ENCODE data around the gene LRBA. TPM values are rescaled to one million over a fixed set of nuclear protein-coding genes. Genes with fewer than 3 reads are reported as not detected.

The LRBA gene
- total RNA-seq, 8 experiments from 2014 or later, result 15.9 to 71.4 (median 24.7) TPM

DNA sequence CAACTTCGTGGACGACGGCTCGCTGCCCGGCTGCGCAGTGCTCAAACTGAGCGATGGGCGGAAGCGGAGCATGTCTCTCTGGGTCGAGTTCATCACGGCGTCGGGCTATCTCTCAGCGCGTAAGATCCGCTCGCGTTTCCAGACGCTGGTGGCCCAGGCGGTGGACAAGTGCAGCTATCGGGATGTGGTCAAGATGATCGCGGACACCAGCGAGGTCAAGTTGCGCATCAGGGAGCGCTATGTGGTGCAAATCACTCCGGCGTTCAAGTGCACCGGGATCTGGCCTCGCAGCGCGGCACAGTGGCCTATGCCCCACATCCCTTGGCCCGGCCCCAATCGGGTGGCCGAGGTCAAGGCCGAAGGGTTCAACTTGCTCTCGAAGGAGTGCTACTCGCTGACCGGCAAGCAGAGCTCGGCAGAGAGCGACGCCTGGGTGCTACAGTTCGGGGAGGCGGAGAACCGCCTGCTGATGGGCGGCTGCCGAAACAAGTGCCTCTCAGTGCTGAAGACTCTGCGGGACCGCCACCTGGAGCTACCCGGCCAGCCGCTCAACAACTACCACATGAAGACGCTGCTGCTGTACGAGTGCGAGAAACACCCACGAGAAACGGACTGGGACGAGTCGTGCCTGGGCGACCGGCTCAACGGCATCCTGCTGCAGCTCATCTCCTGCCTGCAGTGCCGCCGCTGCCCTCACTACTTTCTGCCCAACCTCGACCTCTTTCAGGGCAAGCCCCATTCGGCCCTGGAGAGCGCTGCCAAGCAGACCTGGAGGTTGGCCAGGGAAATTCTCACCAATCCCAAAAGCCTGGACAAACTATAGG lies 431.6 kb downstream of the LRBA start:
- in situ Hi-C loops (cut with MboI; ENCODE audit: low pct_unique_long_range_greater_than_20kb in 2 of 9, low sequenced_read_pairs in 9 of 9, unreplicated experiment in 9 of 9), result loop anchor here in 1 of 9 experiments (25.0 kb wide), 1 partner anchor 271 kb away; no protein-coding TSS in a partner anchor
- no peak overlapping the region for H3K27ac ChIP-seq
- peak overlapping the region in 1 of 5 donors; percentile 22 for H3K4me3 ChIP-seq
- ATAC-seq (replicated peaks in 6 of 8), result peak in 4 of 8 experiments; percentile 15 to 50 (median 38)
- WGBS, 10 experiments, result 11 to 90% (median 41%) methylated on average over 11 to 14 of the region's 66 CpGs; no CpG with 5 or more reads in 6 of the 10 experiments
- peaks cover 3 to 6% of the 10 kb centered on the region in 2 donors for H3K4me1 ChIP-seq (replicated peaks in 1 of 2)

DNA sequence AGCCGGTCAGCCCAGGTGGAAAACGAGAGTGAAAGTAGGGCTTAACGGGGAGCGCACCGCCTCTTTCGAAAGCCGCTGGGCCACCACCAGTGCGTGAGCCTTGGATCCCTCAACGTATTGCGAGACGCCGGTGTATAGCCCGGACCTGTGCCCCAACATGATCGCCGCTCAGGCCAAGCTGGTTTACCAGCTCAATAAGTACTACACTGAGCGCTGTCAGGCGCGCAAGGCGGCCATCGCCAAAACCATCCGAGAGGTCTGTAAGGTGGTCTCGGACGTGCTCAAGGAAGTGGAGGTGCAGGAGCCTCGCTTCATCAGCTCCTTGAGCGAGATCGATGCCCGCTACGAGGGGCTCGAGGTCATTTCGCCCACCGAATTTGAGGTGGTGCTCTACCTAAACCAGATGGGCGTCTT lies 432.2 kb downstream of the LRBA start:
- in situ Hi-C loops (cut with MboI; ENCODE audit: low pct_unique_long_range_greater_than_20kb in 2 of 9, low sequenced_read_pairs in 9 of 9, unreplicated experiment in 9 of 9), result loop anchor here in 1 of 9 experiments (25.0 kb wide), 1 partner anchor 271 kb away; no protein-coding TSS in a partner anchor
- H3K27ac ChIP-seq, result no peak overlapping the region
- ATAC-seq (replicated peaks in 6 of 8), result peak in 2 of 8 experiments; percentile 15 to 16
- 9 to 100% (median 41%) methylated on average over 2 to 12 of the region's 32 CpGs; no CpG with 5 or more reads in 3 of the 10 experiments for WGBS, 10 experiments
- H3K4me1 ChIP-seq (replicated peaks in 1 of 2), result peaks cover 3 to 6% of the 10 kb centered on the region in 2 donors
- peak overlapping the region in 2 of 5 donors; percentile 4 to 22 for H3K4me3 ChIP-seq

DNA sequence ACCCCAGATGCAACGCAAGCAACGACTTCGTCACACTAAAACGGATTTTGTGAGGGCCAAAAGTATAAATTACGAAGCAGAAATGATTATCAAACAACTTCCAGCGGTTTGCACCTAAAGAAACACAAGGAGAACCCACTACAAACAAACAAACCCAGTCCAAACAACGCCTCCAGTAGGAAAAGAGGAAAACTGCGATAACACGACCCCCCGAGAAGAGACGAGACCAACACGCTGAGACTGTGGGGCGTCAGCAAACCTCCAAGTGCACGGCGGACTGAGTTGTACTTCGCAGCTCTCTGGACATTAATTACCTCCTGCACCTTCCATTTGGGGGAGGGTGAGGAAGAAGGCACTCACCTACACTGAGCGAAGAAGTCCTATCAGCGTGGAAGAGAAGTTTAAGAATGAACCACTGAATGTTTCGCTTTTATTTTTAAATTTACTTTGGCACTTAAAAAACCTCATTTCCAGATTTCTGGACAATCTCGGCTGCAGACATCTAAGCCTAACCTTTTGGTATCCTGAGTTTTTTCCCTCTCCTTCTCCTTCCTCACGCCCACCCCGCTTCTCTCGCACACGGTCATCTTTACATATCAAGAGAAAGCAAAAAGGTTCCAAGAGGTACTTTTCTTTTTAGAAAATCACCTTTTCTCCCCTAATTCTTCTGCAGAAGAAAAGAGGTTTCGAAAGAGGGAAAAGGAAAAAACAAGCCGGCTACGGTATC lies 432.8 kb downstream of the LRBA start, which contains the start of gene MAB21L2:
Gene MAB21L2 (plus strand): TSS at position 6 of the 727 bp plus-strand sequence. CDS start 879 bp downstream, outside the sequence.
- in situ Hi-C loops (cut with MboI; ENCODE audit: low pct_unique_long_range_greater_than_20kb in 2 of 9, low sequenced_read_pairs in 9 of 9, unreplicated experiment in 9 of 9), result loop anchor here in 1 of 9 experiments (25.0 kb wide), 1 partner anchor 270 kb away; no protein-coding TSS in a partner anchor
- no peak for ATAC-seq (replicated peaks in 6 of 8)
- 0 to 100% (median 42%) methylated on average over 2 to 19 of the region's 27 CpGs for WGBS, 10 experiments
- H3K27ac ChIP-seq, result no peak within 1 kb of the TSS
- peaks cover 3 to 6% of the 10 kb centered on the region in 2 donors for H3K4me1 ChIP-seq (replicated peaks in 1 of 2)
- peak within 1 kb of the TSS in 2 of 5 donors; percentile 4 to 22 for H3K4me3 ChIP-seq

DNA sequence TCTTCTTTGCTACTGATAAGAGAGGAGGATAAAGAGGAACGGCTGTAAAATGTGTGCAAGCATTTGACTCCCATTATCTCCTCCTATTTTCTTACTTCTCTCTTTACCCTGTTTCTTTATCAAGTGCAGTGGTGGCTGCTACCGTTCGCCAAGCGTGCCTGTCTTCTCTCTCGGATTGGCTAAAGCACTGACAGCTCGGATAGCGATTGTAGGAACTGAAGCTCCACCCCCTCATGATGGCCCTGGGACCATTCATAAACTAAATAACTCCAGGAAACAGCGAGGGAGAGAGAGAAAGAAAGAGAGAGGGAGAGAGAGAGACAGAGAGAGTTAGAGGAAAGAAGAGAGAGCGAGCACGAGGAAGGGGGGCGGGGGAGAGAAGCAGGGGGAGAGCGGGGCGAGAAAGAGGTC lies 433.4 kb downstream of the LRBA start:
- in situ Hi-C loops (cut with MboI; ENCODE audit: low pct_unique_long_range_greater_than_20kb in 2 of 9, low sequenced_read_pairs in 9 of 9, unreplicated experiment in 9 of 9), result loop anchor here in 1 of 9 experiments (25.0 kb wide), 1 partner anchor 269 kb away; no protein-coding TSS in a partner anchor
- peak overlapping the region in 1 of 5 donors; percentile 12 for H3K4me3 ChIP-seq
- WGBS, 10 experiments, result 10 to 100% (median 31%) methylated on average over 1 to 8 of the region's 13 CpGs; no CpG with 5 or more reads in 2 of the 10 experiments

DNA sequence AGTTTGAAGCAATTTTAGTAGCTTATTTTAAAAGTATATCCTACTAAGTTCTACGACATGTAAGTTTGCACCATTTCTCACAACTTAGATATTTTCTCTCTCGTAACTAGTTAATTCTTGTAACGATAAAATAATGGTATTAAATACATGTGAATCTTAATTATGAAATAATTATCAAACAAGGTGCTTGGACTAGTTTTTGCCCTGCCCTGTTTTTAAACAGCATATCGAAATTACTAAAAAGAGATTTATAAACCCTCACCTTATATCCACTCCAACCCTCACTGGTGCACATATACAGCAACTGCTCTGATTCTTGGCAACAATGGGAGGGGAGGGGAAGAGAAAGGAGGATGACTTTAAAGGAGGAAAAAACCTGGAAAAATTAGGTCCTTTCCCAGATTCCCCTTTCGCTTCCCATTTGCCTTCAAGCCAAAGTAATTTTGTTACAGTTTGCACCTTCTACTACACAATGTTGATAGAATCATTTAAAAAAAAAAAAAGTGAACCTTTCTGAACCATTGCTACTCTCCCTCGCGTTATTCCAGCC lies 434.0 kb downstream of the LRBA start:
- WGBS, 10 experiments, result 40 to 97% (median 75%) methylated on average over 1 to 7 of the region's 7 CpGs
- in situ Hi-C loops (cut with MboI; ENCODE audit: low pct_unique_long_range_greater_than_20kb in 2 of 9, low sequenced_read_pairs in 9 of 9, unreplicated experiment in 9 of 9), result loop anchor here in 1 of 9 experiments (25.0 kb wide), 1 partner anchor 269 kb away; no protein-coding TSS in a partner anchor
- ATAC-seq (replicated peaks in 6 of 8), result no peak
- Histone ChIP-seq H3K27ac (no peak overlapping the region), H3K4me1 (replicated peaks in 1 of 2) (peaks cover 3 to 6% of the 10 kb centered on the region in 2 donors), H3K4me3 (peak overlapping the region in 1 of 5 donors; percentile 12)

More for the DNA sequence above, 433.4 kb downstream of the LRBA start:
- H3K4me1 ChIP-seq (replicated peaks in 1 of 2), result peaks cover 3 to 6% of the 10 kb centered on the region in 2 donors
- peak in 1 of 8 experiments; percentile 19 for ATAC-seq (replicated peaks in 6 of 8)
- H3K27ac ChIP-seq, result no peak overlapping the region

DNA sequence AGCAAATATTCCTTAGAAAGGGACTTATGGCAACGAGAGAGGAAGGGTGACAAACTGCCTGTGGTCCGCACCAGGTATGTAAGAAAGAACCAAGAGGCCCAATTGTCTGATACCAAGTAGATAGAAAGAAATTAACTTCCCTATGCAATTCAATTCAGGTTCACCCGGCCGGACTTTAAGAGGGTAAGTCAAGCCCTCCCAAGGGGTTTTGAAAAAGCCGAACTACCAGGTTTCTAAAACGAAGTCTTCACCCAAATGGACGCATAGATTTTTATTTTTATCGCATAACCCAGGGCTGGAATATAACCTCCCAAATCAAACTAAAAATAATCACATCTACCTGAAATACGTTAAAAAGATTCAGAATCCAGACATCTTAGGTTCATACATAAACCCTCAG lies 434.8 kb downstream of the LRBA start:
- no peak overlapping the region for H3K27ac ChIP-seq
- 20 to 100% (median 49%) methylated on average over 1 to 8 of the region's 9 CpGs; no CpG with 5 or more reads in 1 of the 10 experiments for whole genome bisulfite sequencing, 10 experiments
- peak overlapping the region in 2 of 5 donors; percentile 32 to 40 for H3K4me3 ChIP-seq
- in situ Hi-C loops (cut with MboI; ENCODE audit: low pct_unique_long_range_greater_than_20kb in 2 of 9, low sequenced_read_pairs in 9 of 9, unreplicated experiment in 9 of 9), result loop anchor here in 1 of 9 experiments (25.0 kb wide), 1 partner anchor 268 kb away; no protein-coding TSS in a partner anchor
- no peak for ATAC-seq (replicated peaks in 6 of 8)
- peaks cover 3 to 6% of the 10 kb centered on the region in 2 donors for H3K4me1 ChIP-seq (replicated peaks in 1 of 2)

DNA sequence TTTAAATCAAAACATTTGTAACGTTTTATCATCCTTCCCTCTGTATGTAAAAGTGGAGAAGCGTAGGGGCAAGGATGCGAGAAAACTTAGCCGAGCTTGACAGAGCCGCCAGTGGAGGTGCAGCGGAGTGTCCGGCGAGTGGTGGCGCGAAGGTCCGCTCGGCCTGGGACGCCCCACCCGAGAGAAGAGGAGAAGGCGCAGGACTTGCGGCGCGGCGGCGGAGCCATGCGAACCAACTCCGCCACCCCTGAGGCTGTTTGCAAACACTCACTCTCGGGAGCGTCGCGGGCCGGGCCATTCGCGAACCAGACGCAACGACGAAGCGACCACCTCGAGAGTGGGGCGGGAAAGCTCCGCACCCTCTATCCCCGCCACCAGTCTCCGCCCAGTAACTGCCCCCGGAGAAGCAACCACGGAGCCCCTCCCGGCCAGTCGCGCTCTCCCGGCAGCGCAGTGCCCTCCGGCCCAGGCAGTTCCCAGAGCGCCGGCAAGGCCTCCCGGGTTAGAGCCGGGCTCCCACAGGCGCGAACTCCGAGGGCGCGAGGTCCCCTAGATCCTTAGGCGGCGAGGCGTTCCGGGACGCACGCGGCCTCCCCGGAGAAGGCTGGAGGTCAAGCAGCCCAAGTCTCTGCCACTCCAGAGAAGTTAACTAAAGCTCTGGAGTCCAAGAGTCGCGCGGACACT lies 435.4 kb downstream of the LRBA start:
- WGBS, 10 experiments, result 0 to 99% (median 3%) methylated on average over 1 to 27 of the region's 66 CpGs; no CpG with 5 or more reads in 2 of the 10 experiments
- H3K4me3 ChIP-seq, result peak overlapping the region; percentile 23 to 40 (median 32)
- in situ Hi-C loops (cut with MboI; ENCODE audit: low pct_unique_long_range_greater_than_20kb in 2 of 9, low sequenced_read_pairs in 9 of 9, unreplicated experiment in 9 of 9), result loop anchor here in 1 of 9 experiments (25.0 kb wide), 1 partner anchor 267 kb away; no protein-coding TSS in a partner anchor
- H3K27ac ChIP-seq, result no peak overlapping the region
- H3K4me1 ChIP-seq (replicated peaks in 1 of 2), result peaks cover 3 to 6% of the 10 kb centered on the region in 2 donors
- ATAC-seq (replicated peaks in 6 of 8), result peak in 7 of 8 experiments; percentile 69 to 97 (median 79)

DNA sequence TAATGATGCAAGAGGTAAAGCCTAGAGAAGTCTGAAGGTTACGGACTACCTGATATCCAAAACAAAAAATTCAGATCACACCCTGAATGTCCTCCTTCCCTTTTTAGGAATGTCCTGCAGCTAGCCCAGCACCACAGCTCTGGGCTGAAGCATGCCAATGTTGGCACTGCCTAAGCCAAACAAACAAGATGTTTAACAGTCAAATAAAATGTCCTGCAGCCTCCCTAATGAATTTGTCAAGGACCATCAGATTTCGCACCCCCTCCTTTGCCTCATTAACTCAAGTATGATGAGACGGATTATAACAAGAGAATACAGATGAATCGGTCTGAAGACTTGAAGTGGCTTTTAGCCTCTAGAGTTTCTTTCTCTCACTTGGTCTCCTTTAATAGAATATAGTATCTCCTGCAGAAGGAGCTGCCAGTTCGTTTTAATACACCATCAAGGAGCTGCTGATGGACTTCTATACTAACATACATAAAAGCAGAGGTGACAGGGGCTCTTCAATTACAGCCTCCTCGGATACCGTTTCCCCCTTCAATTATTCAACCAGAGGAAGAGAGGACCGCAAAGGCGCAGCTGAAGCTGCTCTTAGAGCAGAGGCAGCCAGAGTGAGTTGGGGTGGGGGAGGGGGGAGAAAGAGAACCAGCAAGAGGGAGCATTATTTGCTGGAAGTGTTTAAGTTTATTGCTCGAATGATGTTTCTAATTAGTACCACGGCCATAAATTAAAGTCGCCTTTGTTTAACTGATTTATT lies 436.2 kb downstream of the LRBA start:
- Histone ChIP-seq H3K27ac (no peak overlapping the region), H3K4me1 (replicated peaks in 1 of 2) (peaks cover 3 to 5% of the 10 kb centered on the region in 2 donors), H3K4me3 (peak overlapping the region in 4 of 5 donors; percentile 23 to 40 (median 30))
- 0 to 90% (median 34%) methylated on average over 1 to 9 of the region's 12 CpGs for WGBS, 10 experiments
- peak in 5 of 8 experiments; percentile 23 to 58 (median 38) for ATAC-seq (replicated peaks in 6 of 8)
- in situ Hi-C loops (cut with MboI; ENCODE audit: low pct_unique_long_range_greater_than_20kb in 2 of 9, low sequenced_read_pairs in 9 of 9, unreplicated experiment in 9 of 9), result loop anchor here in 1 of 9 experiments (25.0 kb wide), 1 partner anchor 267 kb away; no protein-coding TSS in a partner anchor

DNA sequence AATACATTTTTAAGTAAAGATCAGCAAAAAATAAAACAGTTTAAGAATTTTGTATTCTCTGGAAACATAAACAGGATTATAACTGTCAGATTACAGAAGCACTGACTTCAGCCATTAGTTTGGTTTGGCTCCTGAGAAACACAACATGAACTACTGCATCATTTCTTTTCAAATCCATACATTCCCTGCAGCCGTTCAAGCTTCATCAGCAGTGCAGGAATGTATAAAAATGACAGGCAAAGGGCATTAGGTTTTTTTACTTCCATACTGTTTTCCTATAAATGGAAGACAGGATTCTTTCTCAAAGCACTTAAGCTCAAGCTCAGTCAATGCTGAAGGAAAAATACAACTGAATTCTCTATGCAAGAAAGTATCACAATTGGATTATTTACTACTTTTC lies 437.3 kb downstream of the LRBA start:
- Histone ChIP-seq H3K27ac (no peak overlapping the region), H3K4me1 (replicated peaks in 1 of 2) (peaks cover 3 to 7% of the 10 kb centered on the region in 2 donors), H3K4me3 (no peak overlapping the region)
- no peak for ATAC-seq (replicated peaks in 6 of 8)
- WGBS, 10 experiments, result 10 to 100% (median 89%) methylated on average over 1 of the region's 1 CpG; no CpG with 5 or more reads in 2 of the 10 experiments
- in situ Hi-C loops (cut with MboI; ENCODE audit: low pct_unique_long_range_greater_than_20kb in 2 of 9, low sequenced_read_pairs in 9 of 9, unreplicated experiment in 9 of 9), result loop anchor here in 1 of 9 experiments (25.0 kb wide), 1 partner anchor 265 kb away; no protein-coding TSS in a partner anchor

DNA sequence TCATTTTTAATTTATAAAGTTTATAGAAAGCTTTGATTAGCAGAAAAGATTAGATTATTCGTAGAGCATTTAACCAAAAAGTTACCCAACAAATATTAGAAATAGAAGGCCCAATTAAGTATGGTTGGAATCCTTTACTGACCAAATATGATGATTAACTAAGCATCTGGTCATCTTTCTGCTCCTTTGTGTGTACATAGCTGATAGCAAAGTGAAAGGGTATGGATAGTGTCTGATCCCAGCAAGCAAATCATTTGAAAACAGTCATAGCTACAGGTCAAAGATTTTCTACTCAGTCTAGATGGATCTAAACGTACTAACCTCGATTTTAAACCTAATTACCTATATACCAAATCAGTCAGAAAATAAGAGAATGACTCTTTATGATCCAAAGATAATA lies 440.4 kb downstream of the LRBA start:
- in situ Hi-C loops (cut with MboI; ENCODE audit: low pct_unique_long_range_greater_than_20kb in 2 of 9, low sequenced_read_pairs in 9 of 9, unreplicated experiment in 9 of 9), result loop anchor here in 1 of 9 experiments (25.0 kb wide), 1 partner anchor 262 kb away; no protein-coding TSS in a partner anchor
- WGBS, 10 experiments, result 80 to 100% (median 95%) methylated on average over 1 to 3 of the region's 3 CpGs
- Histone ChIP-seq H3K27ac (no peak overlapping the region), H3K4me1 (replicated peaks in 1 of 2) (peaks cover 3 to 12% of the 10 kb centered on the region in 2 donors), H3K4me3 (no peak overlapping the region)
- no peak for ATAC-seq (replicated peaks in 6 of 8)

DNA sequence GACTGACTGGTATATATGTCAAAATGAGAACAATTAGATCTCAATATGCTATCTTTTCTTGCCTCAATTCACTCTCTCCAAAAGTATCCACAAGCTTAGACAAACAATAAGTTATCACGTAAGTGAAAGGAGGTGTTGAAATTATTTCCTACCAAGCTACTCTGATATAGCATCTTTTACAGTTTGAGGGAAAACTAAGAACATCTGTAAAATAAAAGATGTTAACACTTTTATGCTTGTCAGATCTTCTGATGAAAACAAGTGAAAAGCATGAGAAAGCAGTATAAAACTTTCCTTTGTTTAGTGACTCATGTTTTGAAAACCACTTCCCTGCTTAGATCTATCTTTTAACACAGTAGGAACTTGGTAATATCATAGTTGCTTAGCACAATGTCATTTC lies 441.6 kb downstream of the LRBA start:
- 60 to 100% (median 100%) methylated on average over 1 of the region's 1 CpG; no CpG with 5 or more reads in 3 of the 10 experiments for WGBS, 10 experiments
- ATAC-seq (replicated peaks in 6 of 8), result no peak
- H3K27ac ChIP-seq, result no peak overlapping the region
- in situ Hi-C loops (cut with MboI; ENCODE audit: low pct_unique_long_range_greater_than_20kb in 2 of 9, low sequenced_read_pairs in 9 of 9, unreplicated experiment in 9 of 9), result no loop called here
- peaks cover 3 to 14% of the 10 kb centered on the region in 2 donors for H3K4me1 ChIP-seq (replicated peaks in 1 of 2)
- no peak overlapping the region for H3K4me3 ChIP-seq
